HCT116 (cell line): ENCODE results near the gene FNDC3B. TPM values are rescaled to one million over a fixed set of nuclear protein-coding genes. Genes with fewer than 3 reads are reported as not detected.

Experiments used
- ATAC-seq: fragments of 200-7000 bp; cut with Tn5 transposase; 2 replicates; pipeline ENCODE4 v1.9.1; 2020; ENCODE audit warnings: mild to moderate bottlenecking, moderate library complexity
- BruUV-seq: library from RNA; stranded (reverse); fragments of 400-500 nt; replicated peaks from 2 replicates; lab custom pipeline; 2021; lab: Mats Ljungman, UMichigan
- CTCF ChIA-PET: fragments of 300-600 bp; sonication (Branson Sonifier 250); formaldehyde crosslinking; loops from one replicate; lab custom pipeline; 2021; ENCODE audit warnings: antibody characterized with exemption; lab: Charles Lee
- POLR2A ChIA-PET: fragments of 300-600, 350-600 bp; sonication (Branson Sonifier 250); formaldehyde crosslinking; loops from one replicate; lab custom pipeline; 2021; ENCODE audit warnings: antibody characterized with exemption; lab: Charles Lee
- RAD21 ChIA-PET, 2 experiments: fragments of 300-600 bp; sonication (Branson Sonifier 250); formaldehyde crosslinking; loops; one replicate each; lab custom pipeline; 2023; ENCODE audit warnings: low total read pairs in 2 of 2; ENCODE audit not compliant: uncharacterized antibody in 2 of 2, unreplicated experiment in 2 of 2, low non-redundant PET in 1 of 2; lab: Charles Lee
- DNase-seq: peaks from one replicate; pipeline ENCODE4 v3.0.0-alpha.2; 2010; ENCODE audit warnings: low read depth, low spot score
- H2AFZ ChIP-seq: fragments of 200-600 bp; shearing (Covaris generic), sonication (generic); 2 replicates; pipeline ENCODE4 v1.6.1; 2017; ENCODE audit warnings: low read depth, mixed run types, mixed read lengths, antibody characterized with exemption, low read length; ENCODE audit not compliant: poor library complexity, severe bottlenecking
- H3K27ac ChIP-seq: 2 replicates; pipeline ENCODE4 v1.5.1; 2012; ENCODE audit warnings: low read depth, low read length
- H3K27me3 ChIP-seq: fragments of 200-600 bp; sonication (generic); 2 replicates; pipeline ENCODE4 v1.6.1; 2016; ENCODE audit warnings: mixed run types, low read length, mixed read lengths; ENCODE audit not compliant: insufficient read depth
- H3K36me3 ChIP-seq, 2 experiments: fragments of 200-500 bp in 1 of 2; fragments of 200-600 bp in 1 of 2; sonication (Bioruptor generic) in 1 of 2; sonication (generic) in 1 of 2; 2 replicates each; pipeline versions ENCODE4 v1.5.1 to v1.6.1; 2014 to 2016; ENCODE audit warnings: low read length in 2 of 2, inconsistent platforms in 1 of 2, mixed read lengths in 1 of 2, mixed run types in 1 of 2; ENCODE audit not compliant: insufficient read depth in 2 of 2, control insufficient read depth in 1 of 2
- H3K4me1 ChIP-seq, 2 experiments: fragments of 200-600 bp in 1 of 2; sonication (generic) in 1 of 2; 2 replicates each; pipeline versions ENCODE4 v1.5.1 to v1.6.1; 2012 to 2017; ENCODE audit warnings: low read length in 2 of 2, inconsistent platforms in 1 of 2, mild to moderate bottlenecking in 1 of 2, mixed read lengths in 1 of 2, mixed run types in 1 of 2, moderate library complexity in 1 of 2; ENCODE audit not compliant: insufficient read depth in 2 of 2, control insufficient read depth in 1 of 2
- H3K4me2 ChIP-seq: fragments of 200-600 bp; sonication (generic); 2 replicates; pipeline ENCODE4 v1.6.1; 2017; ENCODE audit warnings: mixed run types, low read length, mixed read lengths
- H3K4me3 ChIP-seq, 2 experiments: fragments of 200-600 bp in 1 of 2; sonication (generic) in 1 of 2; replicated peaks in 1 of 2; 2 replicates each; pipeline ENCODE4 v1.5.1; 2011 to 2016; ENCODE audit warnings: low read length in 2 of 2, control low read depth in 1 of 2, low read depth in 1 of 2, mild to moderate bottlenecking in 1 of 2, mixed read lengths in 1 of 2, mixed run types in 1 of 2
- H3K79me2 ChIP-seq: fragments of 200-600 bp; sonication (generic); 2 replicates; pipeline ENCODE4 v1.6.1; 2017; ENCODE audit warnings: mild to moderate bottlenecking, mixed run types, low read length, moderate library complexity, mixed read lengths; ENCODE audit not compliant: insufficient read depth
- H3K9ac ChIP-seq: fragments of 200-600 bp; sonication (generic); 2 replicates; pipeline ENCODE4 v1.6.1; 2016; ENCODE audit warnings: low read length, mixed read lengths
- H3K9me2 ChIP-seq: fragments of 200-600 bp; sonication (generic), shearing (Covaris generic); 2 replicates; pipeline ENCODE4 v1.6.1; 2017; ENCODE audit warnings: mixed run types, mild to moderate bottlenecking, moderate library complexity; ENCODE audit not compliant: insufficient read depth
- H3K9me3 ChIP-seq, 2 experiments: fragments of 200-500 bp in 1 of 2; fragments of 200-600 bp in 1 of 2; sonication (Bioruptor generic) in 1 of 2; sonication (generic) in 1 of 2; 2 replicates each; pipeline ENCODE4 v1.6.1; 2014 to 2017; ENCODE audit warnings: low read length in 2 of 2, mixed read lengths in 2 of 2, inconsistent platforms in 1 of 2, low read depth in 1 of 2, mild to moderate bottlenecking in 1 of 2, mixed run types in 1 of 2, moderate library complexity in 1 of 2; ENCODE audit not compliant: control insufficient read depth in 1 of 2, insufficient read depth in 1 of 2
- H4K20me1 ChIP-seq: fragments of 200-600 bp; sonication (generic), shearing (Covaris generic); 2 replicates; pipeline ENCODE4 v1.6.1; 2017; ENCODE audit warnings: mixed run types, mild to moderate bottlenecking, moderate library complexity; ENCODE audit not compliant: insufficient read depth
- CBX3 ChIP-seq: IDR thresholded peaks from 2 replicates; pipeline ENCODE4 v1.6.1; 2012; ENCODE audit warnings: low read depth
- EGR1 ChIP-seq: IDR thresholded peaks from 2 replicates; pipeline ENCODE4 v1.6.1; 2012; ENCODE audit warnings: low read depth
- FOSL1 ChIP-seq: IDR thresholded peaks from 2 replicates; pipeline ENCODE4 v1.6.1; 2012; ENCODE audit warnings: low read depth
- RAD21 ChIP-seq: IDR thresholded peaks from 2 replicates; pipeline ENCODE4 v1.6.1; 2012; ENCODE audit warnings: low read depth, mild to moderate bottlenecking
- SP1 ChIP-seq: IDR thresholded peaks from 2 replicates; pipeline ENCODE4 v1.6.1; 2012; ENCODE audit warnings: low read depth
- ZFX ChIP-seq: fragments of 450-650 bp; IDR thresholded peaks from 2 replicates; pipeline ENCODE4 v1.6.1; 2017
- intact Hi-C: fragments of 100-400 bp; cut with micrococcal nuclease; formaldehyde crosslinking; loops from 2 replicates; pipeline ENCODE4 v1.10.0; 2022
- total RNA-seq: library from RNA; stranded (reverse); gene quantifications from one replicate; pipeline ENCODE4 v1.2.1, GENCODE V29; 2021; ENCODE audit not compliant: unreplicated experiment
- TF ChIP-seq, protein P1 (sequence below), 3 experiments: fragments of 200-600 bp in 1 of 3; sonication (generic) in 1 of 3; IDR thresholded peaks in 2 of 3; conservative IDR thresholded peaks in 1 of 3; 2 replicates each; pipeline ENCODE4 v1.5.1; 2012 to 2017; ENCODE audit warnings: low read depth in 2 of 3, low read length in 2 of 3, antibody characterized with exemption in 1 of 3, borderline replicate concordance in 1 of 3, control low read depth in 1 of 3, mild to moderate bottlenecking in 1 of 3, mixed read lengths in 1 of 3, mixed run types in 1 of 3, moderate library complexity in 1 of 3; ENCODE audit not compliant: insufficient read depth in 1 of 3

The FNDC3B gene
- total RNA-seq, 1 experiment from 2014 or later, result 45.7 TPM

DNA sequence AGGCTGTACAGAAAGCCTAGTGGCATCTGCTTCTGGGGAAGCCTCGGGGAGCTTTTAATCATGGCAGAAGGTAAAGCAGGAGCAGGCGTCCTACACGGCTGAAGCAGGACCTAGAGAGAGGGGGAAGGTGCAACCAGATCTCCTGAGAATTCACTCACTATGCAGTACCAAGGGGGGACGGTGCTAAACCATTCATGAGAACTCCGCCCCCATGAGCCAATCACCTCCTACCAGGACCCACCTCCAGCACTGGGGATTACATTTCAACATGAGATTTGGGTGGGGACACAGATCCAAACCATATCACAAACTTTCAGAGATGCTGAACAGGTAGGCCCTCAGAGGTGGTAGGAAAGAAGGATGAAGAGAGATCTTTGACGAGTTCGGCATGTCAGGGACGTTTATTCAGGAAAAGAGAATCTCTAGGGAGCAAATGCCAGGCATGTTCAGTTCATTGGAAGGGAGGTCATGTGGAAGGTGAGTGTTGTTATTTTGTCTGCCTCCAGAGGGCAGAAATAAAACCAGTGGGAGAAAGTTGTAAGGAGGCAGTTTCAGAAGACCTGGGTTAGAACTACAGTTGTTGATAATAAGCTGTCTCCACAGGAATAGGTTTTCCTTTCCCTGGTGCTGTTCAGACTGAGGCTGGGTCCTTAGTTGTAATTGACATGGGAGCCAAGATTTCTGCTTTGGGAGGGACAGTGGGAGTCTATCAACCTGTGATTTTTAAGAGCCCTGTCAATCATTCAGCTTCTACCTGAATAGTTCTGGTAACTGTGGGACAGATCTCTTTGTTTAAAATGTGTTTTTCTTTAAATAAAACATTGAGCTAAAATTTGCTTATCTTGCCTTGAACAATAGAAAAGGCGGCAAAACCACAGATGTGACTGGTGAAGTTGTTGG lies 4.3 kb upstream of the FNDC3B start:
- Histone ChIP-seq H2AFZ (peak overlapping the region; percentile 83), H3K4me1 (peaks cover 8 to 22% of the 10 kb centered on the region in 2 experiments), H3K36me3 (no peaks in the 10 kb centered on the region), H3K27me3 (no peaks in the 10 kb centered on the region), H3K79me2 (0 out of 2 replicates have a peak, but pooled peaks cover 7% of the 10 kb centered on the region), H3K9ac (no peak overlapping the region), H3K9me3 (no peaks in the 10 kb centered on the region), H3K9me2 (no peaks in the 10 kb centered on the region), H4K20me1 (no peaks in the 10 kb centered on the region), H3K4me2 (no peak overlapping the region)
- peak; percentile 37 for DNase-seq
- intact Hi-C loops, result loop anchor here (5.0 to 10.0 kb wide), 2 partner anchors 73 to 300 kb away; no protein-coding TSS in a partner anchor
- RAD21 ChIA-PET, result no interaction called here
- peak; percentile 50 for ATAC-seq
- BruUV-seq, result no TSS peak
- TF ChIP-seq EGR1 (no peak), CBX3 (0 out of 2 replicates have a peak, but pooled peaks have one; percentile 37), RAD21 (peak; percentile 61), FOSL1 (no peak), ZFX (no peak), SP1 (no peak)
- TF ChIP-seq, protein P1, sequence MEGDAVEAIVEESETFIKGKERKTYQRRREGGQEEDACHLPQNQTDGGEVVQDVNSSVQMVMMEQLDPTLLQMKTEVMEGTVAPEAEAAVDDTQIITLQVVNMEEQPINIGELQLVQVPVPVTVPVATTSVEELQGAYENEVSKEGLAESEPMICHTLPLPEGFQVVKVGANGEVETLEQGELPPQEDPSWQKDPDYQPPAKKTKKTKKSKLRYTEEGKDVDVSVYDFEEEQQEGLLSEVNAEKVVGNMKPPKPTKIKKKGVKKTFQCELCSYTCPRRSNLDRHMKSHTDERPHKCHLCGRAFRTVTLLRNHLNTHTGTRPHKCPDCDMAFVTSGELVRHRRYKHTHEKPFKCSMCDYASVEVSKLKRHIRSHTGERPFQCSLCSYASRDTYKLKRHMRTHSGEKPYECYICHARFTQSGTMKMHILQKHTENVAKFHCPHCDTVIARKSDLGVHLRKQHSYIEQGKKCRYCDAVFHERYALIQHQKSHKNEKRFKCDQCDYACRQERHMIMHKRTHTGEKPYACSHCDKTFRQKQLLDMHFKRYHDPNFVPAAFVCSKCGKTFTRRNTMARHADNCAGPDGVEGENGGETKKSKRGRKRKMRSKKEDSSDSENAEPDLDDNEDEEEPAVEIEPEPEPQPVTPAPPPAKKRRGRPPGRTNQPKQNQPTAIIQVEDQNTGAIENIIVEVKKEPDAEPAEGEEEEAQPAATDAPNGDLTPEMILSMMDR (IDR thresholded peaks at IDR 0.05 in 2 of 3, conservative IDR thresholded peaks at IDR 0.05 in 1 of 3; ENCODE audit: borderline replicate concordance in 1 of 3, insufficient read depth in 1 of 3, low read depth in 2 of 3, low read length in 2 of 3), result peak in 2 of 3 experiments; percentile 47 to 56; a peak in 5 of 6 replicates
- TF ChIP-seq, all 23 proteins: peak for 3
- no peak overlapping the region for H3K4me3 ChIP-seq
- no peak overlapping the region for H3K27ac ChIP-seq
- POLR2A ChIA-PET, result interaction anchor here (1.0 kb wide), 1 partner anchor 17 kb away, joined by 3 read pairs; no protein-coding TSS in a partner anchor
- CTCF ChIA-PET, result interaction anchor here (1.0 to 1.3 kb wide), 2 partner anchors 8 to 306 kb away, joined by 3 to 5 read pairs; no protein-coding TSS in a partner anchor
